ENCODE results near the gene DNAJA2. TPM values are rescaled to one million over a fixed set of nuclear protein-coding genes. Genes with fewer than 3 reads are reported as not detected.

The DNAJA2 gene
- total and polyA plus RNA-seq, 2 of the 8 experiments (the other 6 are each of a cell fraction or from before 2014, with no cell fraction given), result 9.4 to 93.8 TPM

DNA sequence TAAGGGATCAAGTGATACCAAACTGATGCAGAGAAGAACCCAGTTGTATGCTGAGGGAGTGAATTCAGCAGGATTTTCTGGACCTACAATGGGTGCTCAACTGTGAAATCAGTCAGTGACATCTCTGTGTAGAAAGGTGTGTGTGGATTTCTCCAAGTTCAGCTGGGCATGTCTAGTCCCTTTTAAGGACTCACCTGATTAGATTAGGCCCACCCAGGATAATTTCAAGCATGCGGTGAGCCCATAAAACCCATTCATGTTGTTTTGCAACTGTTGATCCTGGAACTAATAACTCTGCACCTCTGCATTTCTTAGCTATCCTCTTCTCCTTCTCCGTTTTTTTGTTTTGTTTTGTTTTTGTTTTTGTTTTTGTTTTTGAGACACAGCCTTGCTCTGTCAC lies 35.1 kb upstream of the DNAJA2 start:
- Histone ChIP-seq H3K36me3 (ENCODE audit: control insufficient read depth in 2 of 4, insufficient read depth in 4 of 4, low read length in 3 of 4) (no peaks in the 10 kb centered on the region), H3K27ac (ENCODE audit: low read depth, low read length) (no peak overlapping the region), H2AK5ac (ENCODE audit: low read depth, low read length) (no peak overlapping the region), H2BK20ac (ENCODE audit: low read length) (no peak overlapping the region), H4K20me1 (replicated peaks in 1 of 2; ENCODE audit: control insufficient read depth in 1 of 2, insufficient read depth in 2 of 2, low read length in 2 of 2) (no peaks in the 10 kb centered on the region), H2BK120ac (replicated peaks; ENCODE audit: low read depth, low read length) (no peak overlapping the region), H3K4me2 (ENCODE audit: insufficient read depth in 1 of 2, low read depth in 2 of 2, low read length in 2 of 2) (no peak overlapping the region), H3K23me2 (ENCODE audit: low read depth, low read length) (no peaks in the 10 kb centered on the region), H3K4ac (replicated peaks; ENCODE audit: insufficient read length, low read depth, low read length) (no peak overlapping the region), H4K8ac (ENCODE audit: extremely low read depth, insufficient read depth, low read length) (no peak overlapping the region), H3K23ac (ENCODE audit: insufficient read length) (no peak overlapping the region), H3K27me3 (replicated peaks in 1 of 4; ENCODE audit: control insufficient read depth in 3 of 4, extremely low read depth in 1 of 4, insufficient read depth in 3 of 4, low read length in 3 of 4) (no peaks in the 10 kb centered on the region), H3K9me3 (ENCODE audit: insufficient read depth in 2 of 2, low read depth in 1 of 2, low read length in 1 of 2) (no peaks in the 10 kb centered on the region), H3K4me3 (ENCODE audit: extremely low read depth in 1 of 4, insufficient read depth in 2 of 4, low read depth in 3 of 4, low read length in 4 of 4) (no peak overlapping the region), H3K18ac (ENCODE audit: extremely low read depth, low read length) (no peak overlapping the region), H3K79me1 (ENCODE audit: low read depth, low read length) (no peaks in the 10 kb centered on the region), H3K56ac (replicated peaks; ENCODE audit: insufficient read length, low read depth, low read length) (no peak overlapping the region), H3K4me1 (replicated peaks in 1 of 4; ENCODE audit: control insufficient read depth in 3 of 4, insufficient read depth in 4 of 4, low read length in 3 of 4) (no peaks in the 10 kb centered on the region), H3K79me2 (ENCODE audit: control insufficient read depth in 1 of 2, insufficient read depth in 2 of 2, low read length in 2 of 2) (no peaks in the 10 kb centered on the region), H2AFZ (ENCODE audit: low read length) (no peak overlapping the region), H2BK5ac (ENCODE audit: low read depth, low read length) (no peak overlapping the region), H3K14ac (ENCODE audit: insufficient read length) (no peak overlapping the region), H2BK12ac (ENCODE audit: low read depth, low read length) (no peak overlapping the region), H4K5ac (ENCODE audit: insufficient read length, low read depth, low read length) (no peak overlapping the region), H4K91ac (replicated peaks; ENCODE audit: insufficient read length, low read length) (no peak overlapping the region), H3K9ac (replicated peaks in 1 of 4; ENCODE audit: extremely low read depth in 1 of 4, low read depth in 3 of 4, low read length in 3 of 4) (no peak overlapping the region), H2BK15ac (ENCODE audit: low read length) (no peak overlapping the region)
- WGBS, 2 experiments (ENCODE audit: extremely low coverage in 1 of 2, insufficient coverage in 1 of 2, insufficient read length in 1 of 2, insufficient replicate concordance in 2 of 2, low coverage in 1 of 2, low lambda C conversion rate in 2 of 2, missing lambda C conversion rate in 1 of 2), result 87% methylated on average over 2 of the region's 2 CpGs; no CpG with 5 or more reads in 1 of the 2 experiments
- ChIA-PET CTCF (ENCODE audit: partially characterized antibody) (interaction anchor here (0.8 kb wide), 1 partner anchor 1151 kb away, joined by 3 read pairs; no protein-coding TSS in a partner anchor), POLR2A (ENCODE audit: partially characterized antibody) (no interaction called here)
- DNase-seq (ENCODE audit: low read depth in 1 of 2, low spot score in 2 of 2), result no peak
- FAIRE-seq, result no peak
- TF ChIP-seq SP4 (IDR thresholded peaks at IDR 0.05; ENCODE audit: low read length) (no peak), TBP (IDR thresholded peaks at IDR 0.05; ENCODE audit: low read depth, low read length) (no peak), SUZ12 (IDR thresholded peaks at IDR 0.05; ENCODE audit: low read length) (no peak), NRF1 (IDR thresholded peaks at IDR 0.05; ENCODE audit: low read depth, low read length) (no peak), KDM4A (IDR thresholded peaks at IDR 0.05; ENCODE audit: low read depth, low read length, severe bottlenecking) (no peak), TAF1 (IDR thresholded peaks at IDR 0.05; ENCODE audit: low read depth, low read length) (no peak), CHD2 (IDR thresholded peaks at IDR 0.05; ENCODE audit: low read length) (no peak), CTBP2 (IDR thresholded peaks at IDR 0.05; ENCODE audit: borderline replicate concordance, insufficient read depth, insufficient read length, low read length) (no peak), POLR2A (IDR thresholded peaks at IDR 0.05; ENCODE audit: control extremely low read depth in 1 of 2, low read depth in 2 of 2, low read length in 2 of 2) (no peak), CEBPB (IDR thresholded peaks at IDR 0.05; ENCODE audit: low read depth, low read length) (no peak), EZH2 (IDR thresholded peaks at IDR 0.05; ENCODE audit: low read depth, low read length, severe bottlenecking) (no peak)
- TF ChIP-seq, protein P1, sequence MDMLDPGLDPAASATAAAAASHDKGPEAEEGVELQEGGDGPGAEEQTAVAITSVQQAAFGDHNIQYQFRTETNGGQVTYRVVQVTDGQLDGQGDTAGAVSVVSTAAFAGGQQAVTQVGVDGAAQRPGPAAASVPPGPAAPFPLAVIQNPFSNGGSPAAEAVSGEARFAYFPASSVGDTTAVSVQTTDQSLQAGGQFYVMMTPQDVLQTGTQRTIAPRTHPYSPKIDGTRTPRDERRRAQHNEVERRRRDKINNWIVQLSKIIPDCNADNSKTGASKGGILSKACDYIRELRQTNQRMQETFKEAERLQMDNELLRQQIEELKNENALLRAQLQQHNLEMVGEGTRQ (IDR thresholded peaks at IDR 0.05; ENCODE audit: low read length), result no peak
- TF ChIP-seq, protein P2, sequence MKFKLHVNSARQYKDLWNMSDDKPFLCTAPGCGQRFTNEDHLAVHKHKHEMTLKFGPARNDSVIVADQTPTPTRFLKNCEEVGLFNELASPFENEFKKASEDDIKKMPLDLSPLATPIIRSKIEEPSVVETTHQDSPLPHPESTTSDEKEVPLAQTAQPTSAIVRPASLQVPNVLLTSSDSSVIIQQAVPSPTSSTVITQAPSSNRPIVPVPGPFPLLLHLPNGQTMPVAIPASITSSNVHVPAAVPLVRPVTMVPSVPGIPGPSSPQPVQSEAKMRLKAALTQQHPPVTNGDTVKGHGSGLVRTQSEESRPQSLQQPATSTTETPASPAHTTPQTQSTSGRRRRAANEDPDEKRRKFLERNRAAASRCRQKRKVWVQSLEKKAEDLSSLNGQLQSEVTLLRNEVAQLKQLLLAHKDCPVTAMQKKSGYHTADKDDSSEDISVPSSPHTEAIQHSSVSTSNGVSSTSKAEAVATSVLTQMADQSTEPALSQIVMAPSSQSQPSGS (IDR thresholded peaks at IDR 0.05; ENCODE audit: low read length), result no peak

All from H1 (cell line).